Suprapubic skin (tissue), 4 donors: ENCODE results near the gene COL7A1.

ENCODE experiments used
- CTCF ChIP-seq, 2 donors: fragments of 200-600 bp in 1 of 2; fragments of 450-650 bp in 1 of 2; sonication (generic) in 1 of 2; IDR thresholded peaks; one replicate each; pipeline ENCODE4 v1.5.1; 2016 to 2019; ENCODE audit warnings: antibody characterized with exemption in 2 of 2, mild to moderate bottlenecking in 1 of 2, moderate library complexity in 1 of 2
- EP300 ChIP-seq: sonication (generic); formaldehyde crosslinking; IDR thresholded peaks from one replicate; pipeline ENCODE4 v1.6.1; 2017; ENCODE audit warnings: antibody characterized with exemption
- POLR2AphosphoS5 ChIP-seq, 3 donors: sonication (generic); formaldehyde crosslinking; IDR thresholded peaks; one replicate each; pipeline ENCODE4 v1.6.1; 2017; ENCODE audit warnings: antibody characterized with exemption in 3 of 3

GRCh38 chr3:48558493-48559134, 36.5 kb downstream of the COL7A1 start:
- TF ChIP-seq EP300 (no peak), CTCF (IDR thresholded peaks at IDR 0.05) (no peak), POLR2AphosphoS5 (IDR thresholded peaks at IDR 0.05) (no peak)
